Measurements from ENCODE around the gene RCCD1. TPM values are rescaled to one million over a fixed set of nuclear protein-coding genes. Genes with fewer than 3 reads are reported as not detected.

The RCCD1 gene
- 18.9 and 20.5 TPM in 2 replicates for total RNA-seq
- total RNA-seq (2013), result 11.1 TPM
- polyA plus RNA-seq, result 11.0 and 15.9 TPM in 2 replicates
- 11.5 and 12.6 TPM in 2 replicates for polyA minus RNA-seq

- H3K27me3 ChIP-seq (replicated peaks in 1 of 4; ENCODE audit: control extremely low read depth in 1 of 4, control insufficient read depth in 3 of 4, insufficient read depth in 4 of 4, low read length in 3 of 4), result no peaks in the 10 kb centered on the region
- peak within 1 kb of the TSS; percentile 97 for H3K27ac ChIP-seq (ENCODE audit: low read length in 2 of 2)
- H3K27ac Mint-ChIP-seq, result peak within 1 kb of the TSS; percentile 92
- H3K36me3 ChIP-seq (replicated peaks in 1 of 2; ENCODE audit: control extremely low read depth in 1 of 2, control insufficient read depth in 1 of 2, extremely low read depth in 1 of 2, insufficient read depth in 2 of 2, low read length in 1 of 2), result peaks cover 0 to 25% of the 10 kb centered on the region in 2 experiments
- CTCF ChIA-PET, result interaction anchor here (1.3 to 8.7 kb wide), 12 partner anchors 11 to 318 kb away, joined by 3 to 118 read pairs (median 7); partner anchors contain the start of genes HDDC3, UNC45A and VPS33B
- H3K9ac ChIP-seq (ENCODE audit: low read length), result peak within 1 kb of the TSS; percentile 97
- H2AFZ ChIP-seq (ENCODE audit: insufficient read depth, low read depth, low read length, poor library complexity, severe bottlenecking), result peak within 1 kb of the TSS; percentile 95
- no peaks in the 10 kb centered on the region for H3K9me3 Mint-ChIP-seq (ENCODE audit: insufficient read depth)
- 2% methylated on average over 69 of the region's 69 CpGs for WGBS (ENCODE audit: insufficient coverage)
- H3K4me1 ChIP-seq (ENCODE audit: control insufficient read depth in 2 of 2, insufficient read depth in 2 of 2, low read length in 2 of 2), result peaks cover 16 to 24% of the 10 kb centered on the region in 2 donors
- DNase-seq (peak; percentile 92), ATAC-seq (ENCODE audit: low read depth) (peak; percentile 95)
- H3K4me3 ChIP-seq (ENCODE audit: control extremely low read depth in 1 of 5, extremely low read depth in 1 of 5, insufficient read depth in 1 of 5, low read depth in 2 of 5, low read length in 4 of 5), result peak within 1 kb of the TSS; percentile 69 to 93 (median 89)
- peaks cover 13% of the 10 kb centered on the region for H3K79me2 ChIP-seq (ENCODE audit: control insufficient read depth, insufficient read depth, low read length)
- peak within 1 kb of the TSS; percentile 89 for H3K4me2 ChIP-seq (replicated peaks; ENCODE audit: low read depth, low read length, poor library complexity, severe bottlenecking)
- no peaks in the 10 kb centered on the region for H3K27me3 Mint-ChIP-seq
- H3K4me3 Mint-ChIP-seq, result peak within 1 kb of the TSS; percentile 90
- peaks cover 12% of the 10 kb centered on the region for H4K20me1 ChIP-seq (ENCODE audit: control insufficient read depth, insufficient read depth, low read length, poor library complexity, severe bottlenecking)
- POLR2A ChIA-PET, result interaction anchor here (0.7 to 1.6 kb wide), 7 partner anchors 14 to 43 kb away, joined by 3 to 12 read pairs (median 5); partner anchors contain the start of genes HDDC3 and UNC45A
- TF ChIP-seq CTCF (IDR thresholded peaks at IDR 0.05) (no peak), EZH2 (IDR thresholded peaks at IDR 0.05; ENCODE audit: borderline replicate concordance, insufficient read depth, low read depth, low read length, poor library complexity, severe bottlenecking) (no peak)
- intact Hi-C loops (cut with micrococcal nuclease), result loop anchor here (1.0 to 5.0 kb wide), 4 partner anchors 20 to 67 kb away; partner anchors contain the start of genes PRC1, UNC45A and VPS33B
- no peaks in the 10 kb centered on the region for H3K9me3 ChIP-seq (ENCODE audit: control extremely low read depth in 1 of 3, control insufficient read depth in 2 of 3, insufficient read depth in 1 of 3, low read length in 2 of 3)
- peaks cover 21% of the 10 kb centered on the region for H3K4me1 Mint-ChIP-seq
Observed at GRCh38 chr15:90954712-90955623, at the start of gene RCCD1. Gene RCCD1, plus strand, starts transcription at chr15:90954884. Its CDS starts 1,851 bp downstream, at chr15:90956735.
